ENCODE data around the gene MOBP. TPM values are rescaled to one million over a fixed set of nuclear protein-coding genes. Genes with fewer than 3 reads are reported as not detected.

MOBP gene
- polyA plus RNA-seq, 3 donors = not detected

DNA sequence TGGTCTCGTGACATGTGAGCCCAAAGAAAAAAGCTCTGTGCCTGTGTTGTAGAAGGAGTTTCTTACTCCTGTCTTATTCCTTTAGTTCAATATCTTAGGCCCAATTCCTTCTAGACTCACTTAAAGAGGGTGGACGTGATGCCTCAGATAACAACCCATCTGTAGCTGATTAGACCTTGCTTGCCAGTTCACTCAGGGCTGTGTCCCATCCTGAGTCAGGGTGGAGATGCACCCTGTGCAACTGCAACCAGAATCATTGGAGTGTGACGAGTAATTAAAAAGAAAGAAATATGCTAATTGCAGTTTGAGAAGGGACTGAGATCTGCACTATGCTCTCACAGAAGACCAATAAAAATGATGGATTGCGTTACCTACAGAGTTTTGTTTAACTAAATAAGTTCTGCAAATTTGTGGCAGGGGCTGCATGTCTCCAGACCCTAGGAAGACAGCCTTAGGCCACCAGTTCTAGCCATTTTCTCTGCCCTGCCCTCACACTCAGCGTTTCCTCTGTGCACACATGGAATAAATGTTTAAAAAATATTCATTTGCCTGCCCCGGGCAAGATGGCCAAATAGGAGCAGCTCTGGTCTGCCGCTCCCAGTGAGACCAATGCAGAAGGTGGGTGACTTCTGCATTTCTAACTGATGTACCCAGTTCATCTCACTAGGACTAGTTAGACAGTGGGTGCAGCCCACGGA lies 83.0 kb downstream of the MOBP start:
- intact Hi-C loops (cut with micrococcal nuclease) = no loop called here
- H3K4me1 Mint-ChIP-seq = no peaks in the 10 kb centered on the region
- 100% methylated on average over 4 of the region's 8 CpGs for WGBS (ENCODE audit: insufficient coverage)

More for the DNA sequence above, 83.0 kb downstream of the MOBP start:
- Histone ChIP-seq H3K9me3 (replicated peaks in 1 of 2; ENCODE audit: control insufficient read depth in 1 of 2, insufficient read depth in 1 of 2, low read length in 2 of 2) (peaks cover 0 to 8% of the 10 kb centered on the region in 2 donors), H3K27ac (ENCODE audit: low read depth in 1 of 2, low read length in 2 of 2) (no peak overlapping the region), H3K4me2 (replicated peaks; ENCODE audit: extremely low read depth, low read length, poor library complexity, severe bottlenecking) (no peak overlapping the region), H4K20me1 (ENCODE audit: insufficient read depth, low read length) (no peaks in the 10 kb centered on the region), H2AFZ (ENCODE audit: insufficient read depth, low read depth, low read length, poor library complexity, severe bottlenecking) (no peak overlapping the region), H3K4me3 (replicated peaks in 1 of 3; ENCODE audit: low read depth in 2 of 3, low read length in 3 of 3) (no peak overlapping the region), H3K27me3 (ENCODE audit: control insufficient read depth in 2 of 2, insufficient read depth in 2 of 2, low read length in 2 of 2) (no peaks in the 10 kb centered on the region), H3K9ac (ENCODE audit: insufficient read depth, low read length, poor library complexity, severe bottlenecking) (no peak overlapping the region), H3K4me1 (ENCODE audit: control insufficient read depth in 1 of 2, insufficient read depth in 2 of 2, low read length in 2 of 2) (no peaks in the 10 kb centered on the region), H3K79me2 (ENCODE audit: insufficient read depth, low read length) (no peaks in the 10 kb centered on the region), H3K36me3 (replicated peaks in 1 of 2; ENCODE audit: control insufficient read depth in 1 of 2, insufficient read depth in 2 of 2, low read length in 2 of 2) (no peaks in the 10 kb centered on the region)
- TF ChIP-seq, protein P1, sequence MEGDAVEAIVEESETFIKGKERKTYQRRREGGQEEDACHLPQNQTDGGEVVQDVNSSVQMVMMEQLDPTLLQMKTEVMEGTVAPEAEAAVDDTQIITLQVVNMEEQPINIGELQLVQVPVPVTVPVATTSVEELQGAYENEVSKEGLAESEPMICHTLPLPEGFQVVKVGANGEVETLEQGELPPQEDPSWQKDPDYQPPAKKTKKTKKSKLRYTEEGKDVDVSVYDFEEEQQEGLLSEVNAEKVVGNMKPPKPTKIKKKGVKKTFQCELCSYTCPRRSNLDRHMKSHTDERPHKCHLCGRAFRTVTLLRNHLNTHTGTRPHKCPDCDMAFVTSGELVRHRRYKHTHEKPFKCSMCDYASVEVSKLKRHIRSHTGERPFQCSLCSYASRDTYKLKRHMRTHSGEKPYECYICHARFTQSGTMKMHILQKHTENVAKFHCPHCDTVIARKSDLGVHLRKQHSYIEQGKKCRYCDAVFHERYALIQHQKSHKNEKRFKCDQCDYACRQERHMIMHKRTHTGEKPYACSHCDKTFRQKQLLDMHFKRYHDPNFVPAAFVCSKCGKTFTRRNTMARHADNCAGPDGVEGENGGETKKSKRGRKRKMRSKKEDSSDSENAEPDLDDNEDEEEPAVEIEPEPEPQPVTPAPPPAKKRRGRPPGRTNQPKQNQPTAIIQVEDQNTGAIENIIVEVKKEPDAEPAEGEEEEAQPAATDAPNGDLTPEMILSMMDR (IDR thresholded peaks at IDR 0.05) = no peak
- H3K27me3 Mint-ChIP-seq (ENCODE audit: low read depth in 3 of 3) = peaks cover 0 to 4% (median 2%) of the 10 kb centered on the region in 3 donors
- H3K9me3 Mint-ChIP-seq = peaks cover 5 to 21% (median 10%) of the 10 kb centered on the region in 7 donors
- DNase-seq = no peak
- no peaks in the 10 kb centered on the region for H3K36me3 Mint-ChIP-seq
- no peak overlapping the region for H3K27ac Mint-ChIP-seq
- no peak overlapping the region for H3K4me3 Mint-ChIP-seq

Other genes starting within 250 kb of the MOBP start
- gene CX3CR1, start 187.6 kb upstream of the MOBP start, polyA plus RNA-seq = 100 to 1,000 TPM in 2 of 3 donors, 10 to 100 TPM in 1; 25.9 to 405 (median 184) TPM
- gene CCR8, start 138.0 kb upstream of the MOBP start, polyA plus RNA-seq = not detected
- 1 to 10 TPM; 5.7 to 8.9 (median 7.5) TPM for gene SLC25A38, start 84.3 kb upstream of the MOBP start, polyA plus RNA-seq
- 100 to 1,000 TPM; 172 to 574 (median 219) TPM for gene RPSA, start 61.0 kb upstream of the MOBP start, polyA plus RNA-seq

Data from CD14-positive monocyte (primary cell).